ENCODE data around the gene USP51.

USP51 gene

GRCh38 chrX:55489314-55490009, at the start of gene USP51:
USP51 (minus strand) TSS chrX:55489848; CDS start chrX:55488939, 909 bp downstream.
- Histone ChIP-seq H3K9me2 (replicated peaks; ENCODE audit: control insufficient read depth, low read length) (no peaks in the 10 kb centered on the region), H3K4me2 (ENCODE audit: low read length) (peak within 1 kb of the TSS; percentile 66), H3K27ac (ENCODE audit: low read depth, low read length) (peak within 1 kb of the TSS; percentile 54), H3K4me3 (ENCODE audit: low read length) (peak within 1 kb of the TSS; percentile 81), H3K27me3 (ENCODE audit: control insufficient read depth, low read length) (no peaks in the 10 kb centered on the region), H3K4me1 (ENCODE audit: control insufficient read depth, low read length) (peaks cover 10% of the 10 kb centered on the region), H3K79me2 (ENCODE audit: control insufficient read depth, low read length) (no peaks in the 10 kb centered on the region), H3F3A (ENCODE audit: control insufficient read depth, insufficient read depth) (no peaks in the 10 kb centered on the region), H4K20me1 (ENCODE audit: control insufficient read depth, insufficient read depth, low read depth, low read length) (no peaks in the 10 kb centered on the region), H3K9me3 (ENCODE audit: control insufficient read depth, insufficient read depth, low read length) (no peaks in the 10 kb centered on the region), H3K36me3 (ENCODE audit: control insufficient read depth, low read length) (no peaks in the 10 kb centered on the region)
- no peak for TF ChIP-seq EZH2phosphoT487 (IDR thresholded peaks at IDR 0.05; ENCODE audit: borderline replicate concordance, low read length)
- TF ChIP-seq CTCF (IDR thresholded peaks at IDR 0.05; ENCODE audit: low read depth, low read length, poor library complexity, severe bottlenecking): peak; percentile 41

- no peaks in the 10 kb centered on the region for H3K9me2 ChIP-seq (replicated peaks; ENCODE audit: control insufficient read depth, low read length)
- H3K79me2 ChIP-seq (ENCODE audit: control insufficient read depth, low read length): no peaks in the 10 kb centered on the region
- no peak for TF ChIP-seq CTCF (IDR thresholded peaks at IDR 0.05; ENCODE audit: low read depth, low read length, poor library complexity, severe bottlenecking)
- no peak for TF ChIP-seq EZH2phosphoT487 (IDR thresholded peaks at IDR 0.05; ENCODE audit: borderline replicate concordance, low read length)
- H3F3A ChIP-seq (ENCODE audit: control insufficient read depth, insufficient read depth): no peaks in the 10 kb centered on the region
- no peaks in the 10 kb centered on the region for H3K9me3 ChIP-seq (ENCODE audit: control insufficient read depth, insufficient read depth, low read length)
- no peaks in the 10 kb centered on the region for H3K4me1 ChIP-seq (ENCODE audit: control insufficient read depth, low read length)
- no peaks in the 10 kb centered on the region for H4K20me1 ChIP-seq (ENCODE audit: control insufficient read depth, insufficient read depth, low read depth, low read length)
- H3K4me3 ChIP-seq (ENCODE audit: low read length): no peak overlapping the region
- H3K4me2 ChIP-seq (ENCODE audit: low read length): no peak overlapping the region
- H3K36me3 ChIP-seq (ENCODE audit: control insufficient read depth, low read length): no peaks in the 10 kb centered on the region
- H3K27me3 ChIP-seq (ENCODE audit: control insufficient read depth, low read length): no peaks in the 10 kb centered on the region
- H3K27ac ChIP-seq (ENCODE audit: low read depth, low read length): no peak overlapping the region
Measured at GRCh38 chrX:55524487-55524886, 34.8 kb upstream of the USP51 start.

GRCh38 chrX:55523356-55523755, 33.7 kb upstream of the USP51 start:
- Histone ChIP-seq H3K9me3 (ENCODE audit: control insufficient read depth, insufficient read depth, low read length) (no peaks in the 10 kb centered on the region), H3K4me1 (ENCODE audit: control insufficient read depth, low read length) (no peaks in the 10 kb centered on the region), H3K9me2 (replicated peaks; ENCODE audit: control insufficient read depth, low read length) (no peaks in the 10 kb centered on the region), H4K20me1 (ENCODE audit: control insufficient read depth, insufficient read depth, low read depth, low read length) (no peaks in the 10 kb centered on the region), H3F3A (ENCODE audit: control insufficient read depth, insufficient read depth) (no peaks in the 10 kb centered on the region), H3K27ac (ENCODE audit: low read depth, low read length) (no peak overlapping the region), H3K27me3 (ENCODE audit: control insufficient read depth, low read length) (no peaks in the 10 kb centered on the region), H3K79me2 (ENCODE audit: control insufficient read depth, low read length) (no peaks in the 10 kb centered on the region), H3K36me3 (ENCODE audit: control insufficient read depth, low read length) (no peaks in the 10 kb centered on the region), H3K4me2 (ENCODE audit: low read length) (no peak overlapping the region), H3K4me3 (ENCODE audit: low read length) (no peak overlapping the region)
- TF ChIP-seq EZH2phosphoT487 (IDR thresholded peaks at IDR 0.05; ENCODE audit: borderline replicate concordance, low read length) (no peak), CTCF (IDR thresholded peaks at IDR 0.05; ENCODE audit: low read depth, low read length, poor library complexity, severe bottlenecking) (no peak)

All from DOHH2 (cell line).